HCT116 (cell line): ENCODE data around the gene SYT4. TPM values are rescaled to one million over a fixed set of nuclear protein-coding genes. Genes with fewer than 3 reads are reported as not detected.

Experiments
- ATAC-seq: fragments of 200-7000 bp; cut with Tn5 transposase; 2 replicates; pipeline ENCODE4 v1.9.1; 2020; ENCODE audit warnings: mild to moderate bottlenecking, moderate library complexity
- BruUV-seq: library from RNA; stranded (reverse); fragments of 400-500 nt; replicated peaks from 2 replicates; lab custom pipeline; 2021; lab: Mats Ljungman, UMichigan
- CTCF ChIA-PET: fragments of 300-600 bp; sonication (Branson Sonifier 250); formaldehyde crosslinking; loops from one replicate; lab custom pipeline; 2021; ENCODE audit warnings: antibody characterized with exemption; lab: Charles Lee
- POLR2A ChIA-PET: fragments of 300-600, 350-600 bp; sonication (Branson Sonifier 250); formaldehyde crosslinking; loops from one replicate; lab custom pipeline; 2021; ENCODE audit warnings: antibody characterized with exemption; lab: Charles Lee
- RAD21 ChIA-PET, 2 experiments: fragments of 300-600 bp; sonication (Branson Sonifier 250); formaldehyde crosslinking; loops; one replicate each; lab custom pipeline; 2023; ENCODE audit warnings: low total read pairs in 2 of 2; ENCODE audit not compliant: uncharacterized antibody in 2 of 2, unreplicated experiment in 2 of 2, low non-redundant PET in 1 of 2; lab: Charles Lee
- DNase-seq: peaks from one replicate; pipeline ENCODE4 v3.0.0-alpha.2; 2010; ENCODE audit warnings: low read depth, low spot score
- H2AFZ ChIP-seq: fragments of 200-600 bp; shearing (Covaris generic), sonication (generic); 2 replicates; pipeline ENCODE4 v1.6.1; 2017; ENCODE audit warnings: low read depth, mixed run types, mixed read lengths, antibody characterized with exemption, low read length; ENCODE audit not compliant: poor library complexity, severe bottlenecking
- H3K27ac ChIP-seq: 2 replicates; pipeline ENCODE4 v1.5.1; 2012; ENCODE audit warnings: low read depth, low read length
- H3K27me3 ChIP-seq: fragments of 200-600 bp; sonication (generic); 2 replicates; pipeline ENCODE4 v1.6.1; 2016; ENCODE audit warnings: mixed run types, low read length, mixed read lengths; ENCODE audit not compliant: insufficient read depth
- H3K36me3 ChIP-seq, 2 experiments: fragments of 200-500 bp in 1 of 2; fragments of 200-600 bp in 1 of 2; sonication (Bioruptor generic) in 1 of 2; sonication (generic) in 1 of 2; 2 replicates each; pipeline versions ENCODE4 v1.5.1 to v1.6.1; 2014 to 2016; ENCODE audit warnings: low read length in 2 of 2, inconsistent platforms in 1 of 2, mixed read lengths in 1 of 2, mixed run types in 1 of 2; ENCODE audit not compliant: insufficient read depth in 2 of 2, control insufficient read depth in 1 of 2
- H3K4me1 ChIP-seq, 2 experiments: fragments of 200-600 bp in 1 of 2; sonication (generic) in 1 of 2; 2 replicates each; pipeline versions ENCODE4 v1.5.1 to v1.6.1; 2012 to 2017; ENCODE audit warnings: low read length in 2 of 2, inconsistent platforms in 1 of 2, mild to moderate bottlenecking in 1 of 2, mixed read lengths in 1 of 2, mixed run types in 1 of 2, moderate library complexity in 1 of 2; ENCODE audit not compliant: insufficient read depth in 2 of 2, control insufficient read depth in 1 of 2
- H3K4me2 ChIP-seq: fragments of 200-600 bp; sonication (generic); 2 replicates; pipeline ENCODE4 v1.6.1; 2017; ENCODE audit warnings: mixed run types, low read length, mixed read lengths
- H3K4me3 ChIP-seq, 2 experiments: fragments of 200-600 bp in 1 of 2; sonication (generic) in 1 of 2; replicated peaks in 1 of 2; 2 replicates each; pipeline ENCODE4 v1.5.1; 2011 to 2016; ENCODE audit warnings: low read length in 2 of 2, control low read depth in 1 of 2, low read depth in 1 of 2, mild to moderate bottlenecking in 1 of 2, mixed read lengths in 1 of 2, mixed run types in 1 of 2
- H3K79me2 ChIP-seq: fragments of 200-600 bp; sonication (generic); 2 replicates; pipeline ENCODE4 v1.6.1; 2017; ENCODE audit warnings: mild to moderate bottlenecking, mixed run types, low read length, moderate library complexity, mixed read lengths; ENCODE audit not compliant: insufficient read depth
- H3K9ac ChIP-seq: fragments of 200-600 bp; sonication (generic); 2 replicates; pipeline ENCODE4 v1.6.1; 2016; ENCODE audit warnings: low read length, mixed read lengths
- H3K9me2 ChIP-seq: fragments of 200-600 bp; sonication (generic), shearing (Covaris generic); 2 replicates; pipeline ENCODE4 v1.6.1; 2017; ENCODE audit warnings: mixed run types, mild to moderate bottlenecking, moderate library complexity; ENCODE audit not compliant: insufficient read depth
- H3K9me3 ChIP-seq, 2 experiments: fragments of 200-500 bp in 1 of 2; fragments of 200-600 bp in 1 of 2; sonication (Bioruptor generic) in 1 of 2; sonication (generic) in 1 of 2; 2 replicates each; pipeline ENCODE4 v1.6.1; 2014 to 2017; ENCODE audit warnings: low read length in 2 of 2, mixed read lengths in 2 of 2, inconsistent platforms in 1 of 2, low read depth in 1 of 2, mild to moderate bottlenecking in 1 of 2, mixed run types in 1 of 2, moderate library complexity in 1 of 2; ENCODE audit not compliant: control insufficient read depth in 1 of 2, insufficient read depth in 1 of 2
- H4K20me1 ChIP-seq: fragments of 200-600 bp; sonication (generic), shearing (Covaris generic); 2 replicates; pipeline ENCODE4 v1.6.1; 2017; ENCODE audit warnings: mixed run types, mild to moderate bottlenecking, moderate library complexity; ENCODE audit not compliant: insufficient read depth
- CBX3 ChIP-seq: IDR thresholded peaks from 2 replicates; pipeline ENCODE4 v1.6.1; 2012; ENCODE audit warnings: low read depth
- EZH2 ChIP-seq: fragments of 200-600 bp; sonication (generic); IDR thresholded peaks from 2 replicates; pipeline ENCODE4 v1.6.1; 2017; ENCODE audit warnings: antibody characterized with exemption, mixed run types
- JUND ChIP-seq: IDR thresholded peaks from 2 replicates; pipeline ENCODE4 v1.6.1; 2012
- RAD21 ChIP-seq: IDR thresholded peaks from 2 replicates; pipeline ENCODE4 v1.6.1; 2012; ENCODE audit warnings: low read depth, mild to moderate bottlenecking
- SP1 ChIP-seq: IDR thresholded peaks from 2 replicates; pipeline ENCODE4 v1.6.1; 2012; ENCODE audit warnings: low read depth
- SRF ChIP-seq: IDR thresholded peaks from 2 replicates; pipeline ENCODE4 v1.6.1; 2012; ENCODE audit warnings: low read depth
- ZFX ChIP-seq: fragments of 450-650 bp; IDR thresholded peaks from 2 replicates; pipeline ENCODE4 v1.6.1; 2017
- intact Hi-C: fragments of 100-400 bp; cut with micrococcal nuclease; formaldehyde crosslinking; loops from 2 replicates; pipeline ENCODE4 v1.10.0; 2022
- total RNA-seq: library from RNA; stranded (reverse); gene quantifications from one replicate; pipeline ENCODE4 v1.2.1, GENCODE V29; 2021; ENCODE audit not compliant: unreplicated experiment
- TF ChIP-seq, protein P1 (sequence below): IDR thresholded peaks from 2 replicates; pipeline ENCODE4 v1.6.1; 2011; ENCODE audit warnings: mild to moderate bottlenecking, low read length, moderate library complexity; ENCODE audit not compliant: insufficient replicate concordance; ENCODE audit errors: extremely low read depth
- TF ChIP-seq, protein P2 (sequence below): IDR thresholded peaks from 2 replicates; pipeline ENCODE4 v1.6.1; 2012
- TF ChIP-seq, protein P3 (sequence below), 3 experiments: fragments of 200-600 bp in 1 of 3; sonication (generic) in 1 of 3; IDR thresholded peaks in 2 of 3; conservative IDR thresholded peaks in 1 of 3; 2 replicates each; pipeline ENCODE4 v1.5.1; 2012 to 2017; ENCODE audit warnings: low read depth in 2 of 3, low read length in 2 of 3, antibody characterized with exemption in 1 of 3, borderline replicate concordance in 1 of 3, control low read depth in 1 of 3, mild to moderate bottlenecking in 1 of 3, mixed read lengths in 1 of 3, mixed run types in 1 of 3, moderate library complexity in 1 of 3; ENCODE audit not compliant: insufficient read depth in 1 of 3

The SYT4 gene
- total RNA-seq, 1 experiment from 2014 or later: not detected

DNA sequence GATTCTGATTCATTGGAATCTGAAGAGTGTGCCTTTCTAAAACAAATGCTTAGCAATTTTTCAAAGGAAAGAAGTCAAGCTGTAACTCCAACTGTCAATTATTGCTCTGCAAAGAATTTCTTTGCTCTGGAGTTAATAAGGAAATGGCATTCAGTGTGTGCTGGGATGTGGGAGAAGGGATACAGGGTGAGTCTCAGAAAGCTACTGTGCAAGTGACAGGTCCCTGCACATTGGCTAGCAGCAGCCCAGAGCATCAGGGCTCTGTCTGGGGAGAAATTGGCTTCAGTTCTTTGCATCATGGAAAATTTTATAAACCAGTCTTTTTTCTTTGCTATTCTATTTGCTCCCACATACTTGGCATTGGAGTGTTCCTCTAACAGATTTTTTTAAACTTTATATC, 1.1 kb upstream of the SYT4 start:
- ChIA-PET POLR2A (no interaction called here), RAD21 (no interaction called here), CTCF (no interaction called here)
- Histone ChIP-seq H3K27me3 (no peaks in the 10 kb centered on the region), H3K4me3 (no peak overlapping the region), H3K79me2 (no peaks in the 10 kb centered on the region), H3K36me3 (no peaks in the 10 kb centered on the region), H3K9ac (no peak overlapping the region), H3K4me2 (no peak overlapping the region), H3K9me2 (no peaks in the 10 kb centered on the region), H3K9me3 (peaks cover 3 to 7% of the 10 kb centered on the region in 2 experiments; a peak in 2 of 4 replicates), H3K4me1 (no peaks in the 10 kb centered on the region), H4K20me1 (no peaks in the 10 kb centered on the region), H3K27ac (no peak overlapping the region), H2AFZ (no peak overlapping the region)
- no TSS peak for BruUV-seq
- intact Hi-C loops: no loop called here
- TF ChIP-seq SRF: no peak
- TF ChIP-seq, protein P1, sequence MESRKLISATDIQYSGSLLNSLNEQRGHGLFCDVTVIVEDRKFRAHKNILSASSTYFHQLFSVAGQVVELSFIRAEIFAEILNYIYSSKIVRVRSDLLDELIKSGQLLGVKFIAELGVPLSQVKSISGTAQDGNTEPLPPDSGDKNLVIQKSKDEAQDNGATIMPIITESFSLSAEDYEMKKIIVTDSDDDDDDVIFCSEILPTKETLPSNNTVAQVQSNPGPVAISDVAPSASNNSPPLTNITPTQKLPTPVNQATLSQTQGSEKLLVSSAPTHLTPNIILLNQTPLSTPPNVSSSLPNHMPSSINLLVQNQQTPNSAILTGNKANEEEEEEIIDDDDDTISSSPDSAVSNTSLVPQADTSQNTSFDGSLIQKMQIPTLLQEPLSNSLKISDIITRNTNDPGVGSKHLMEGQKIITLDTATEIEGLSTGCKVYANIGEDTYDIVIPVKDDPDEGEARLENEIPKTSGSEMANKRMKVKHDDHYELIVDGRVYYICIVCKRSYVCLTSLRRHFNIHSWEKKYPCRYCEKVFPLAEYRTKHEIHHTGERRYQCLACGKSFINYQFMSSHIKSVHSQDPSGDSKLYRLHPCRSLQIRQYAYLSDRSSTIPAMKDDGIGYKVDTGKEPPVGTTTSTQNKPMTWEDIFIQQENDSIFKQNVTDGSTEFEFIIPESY: no peak
- TF ChIP-seq ZFX: no peak
- TF ChIP-seq, protein P2, sequence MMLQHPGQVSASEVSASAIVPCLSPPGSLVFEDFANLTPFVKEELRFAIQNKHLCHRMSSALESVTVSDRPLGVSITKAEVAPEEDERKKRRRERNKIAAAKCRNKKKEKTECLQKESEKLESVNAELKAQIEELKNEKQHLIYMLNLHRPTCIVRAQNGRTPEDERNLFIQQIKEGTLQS: no peak
- no peak for TF ChIP-seq CBX3
- TF ChIP-seq, protein P3, sequence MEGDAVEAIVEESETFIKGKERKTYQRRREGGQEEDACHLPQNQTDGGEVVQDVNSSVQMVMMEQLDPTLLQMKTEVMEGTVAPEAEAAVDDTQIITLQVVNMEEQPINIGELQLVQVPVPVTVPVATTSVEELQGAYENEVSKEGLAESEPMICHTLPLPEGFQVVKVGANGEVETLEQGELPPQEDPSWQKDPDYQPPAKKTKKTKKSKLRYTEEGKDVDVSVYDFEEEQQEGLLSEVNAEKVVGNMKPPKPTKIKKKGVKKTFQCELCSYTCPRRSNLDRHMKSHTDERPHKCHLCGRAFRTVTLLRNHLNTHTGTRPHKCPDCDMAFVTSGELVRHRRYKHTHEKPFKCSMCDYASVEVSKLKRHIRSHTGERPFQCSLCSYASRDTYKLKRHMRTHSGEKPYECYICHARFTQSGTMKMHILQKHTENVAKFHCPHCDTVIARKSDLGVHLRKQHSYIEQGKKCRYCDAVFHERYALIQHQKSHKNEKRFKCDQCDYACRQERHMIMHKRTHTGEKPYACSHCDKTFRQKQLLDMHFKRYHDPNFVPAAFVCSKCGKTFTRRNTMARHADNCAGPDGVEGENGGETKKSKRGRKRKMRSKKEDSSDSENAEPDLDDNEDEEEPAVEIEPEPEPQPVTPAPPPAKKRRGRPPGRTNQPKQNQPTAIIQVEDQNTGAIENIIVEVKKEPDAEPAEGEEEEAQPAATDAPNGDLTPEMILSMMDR (IDR thresholded peaks at IDR 0.05 in 2 of 3, conservative IDR thresholded peaks at IDR 0.05 in 1 of 3; ENCODE audit: borderline replicate concordance in 1 of 3, insufficient read depth in 1 of 3, low read depth in 2 of 3, low read length in 2 of 3): no peak
- no peak for TF ChIP-seq RAD21
- no peak for TF ChIP-seq JUND
- no peak for TF ChIP-seq EZH2
- no peak for TF ChIP-seq SP1
- DNase-seq (no peak), ATAC-seq (no peak)
